GM18517 (cell line): ENCODE results near the gene RECQL5.

ENCODE experiments used
- ATAC-seq: cut with Tn5 transposase; IDR thresholded peaks from one replicate; pipeline ENCODE4 v1.9.1; 2021; ENCODE audit warnings: mild to moderate bottlenecking, moderate library complexity; ENCODE audit not compliant: unreplicated experiment

RECQL5 gene

DNA sequence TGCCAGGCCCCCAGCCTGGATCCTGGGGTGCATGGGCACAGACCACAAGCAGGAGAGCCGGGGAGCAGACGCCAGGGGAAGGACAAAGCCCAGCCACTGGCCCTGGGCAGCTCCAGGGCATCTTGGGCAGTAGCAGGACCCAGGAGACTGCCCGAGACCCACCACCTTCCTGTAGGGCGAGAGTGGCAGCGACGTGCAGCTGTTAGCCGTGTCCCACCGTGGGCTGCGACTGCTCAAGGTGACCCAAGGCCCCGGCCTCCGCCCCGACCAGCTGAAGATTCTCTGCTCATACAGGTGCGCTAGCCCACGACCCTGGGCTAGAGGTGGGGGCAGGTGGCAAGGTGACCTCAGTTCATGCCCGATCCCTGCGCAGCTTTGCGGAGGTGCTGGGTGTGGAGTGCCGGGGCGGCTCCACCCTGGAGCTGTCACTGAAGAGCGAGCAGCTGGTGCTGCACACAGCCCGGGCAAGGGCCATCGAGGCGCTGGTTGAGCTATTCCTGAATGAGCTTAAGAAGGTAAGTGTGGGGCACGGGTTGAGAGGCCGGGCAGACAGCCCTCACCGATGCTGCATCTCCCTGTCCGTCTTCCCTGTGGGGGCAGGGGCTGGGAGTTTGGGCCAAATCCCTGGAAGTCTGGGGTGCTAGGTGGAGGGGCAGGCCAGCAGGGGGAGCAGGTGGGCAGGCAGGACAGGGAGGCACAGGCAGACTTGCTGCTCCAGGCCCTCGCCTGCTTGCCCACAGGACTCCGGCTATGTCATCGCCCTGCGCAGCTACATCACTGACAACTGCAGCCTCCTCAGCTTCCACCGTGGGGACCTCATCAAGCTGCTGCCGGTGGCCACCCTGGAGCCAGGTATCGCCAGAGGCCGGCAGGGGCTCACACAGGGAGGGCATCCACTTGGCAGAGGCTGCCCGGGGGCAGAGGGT lies 47.2 kb downstream of the RECQL5 start:
- no peak for ATAC-seq

DNA sequence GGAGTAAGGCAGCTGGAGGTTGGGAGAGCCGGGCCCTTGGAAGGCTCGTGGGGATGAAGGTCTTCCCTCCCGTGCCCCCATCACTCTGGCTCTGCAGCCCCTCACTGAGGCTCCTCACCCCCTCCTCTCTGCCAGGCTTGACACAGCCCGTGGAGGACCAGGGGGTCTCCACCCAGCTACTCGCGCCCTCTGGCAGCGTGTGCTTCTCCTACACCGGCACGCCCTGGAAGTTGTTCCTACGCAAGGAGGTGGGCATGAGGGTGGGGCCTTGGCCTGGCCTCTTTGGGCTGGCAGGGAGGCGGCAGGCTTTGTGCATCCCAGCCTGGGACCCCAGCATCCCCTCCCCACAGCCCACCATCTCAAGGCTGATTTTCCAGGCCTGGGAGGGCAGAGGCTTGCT lies 49.3 kb downstream of the RECQL5 start:
- no peak for ATAC-seq

DNA sequence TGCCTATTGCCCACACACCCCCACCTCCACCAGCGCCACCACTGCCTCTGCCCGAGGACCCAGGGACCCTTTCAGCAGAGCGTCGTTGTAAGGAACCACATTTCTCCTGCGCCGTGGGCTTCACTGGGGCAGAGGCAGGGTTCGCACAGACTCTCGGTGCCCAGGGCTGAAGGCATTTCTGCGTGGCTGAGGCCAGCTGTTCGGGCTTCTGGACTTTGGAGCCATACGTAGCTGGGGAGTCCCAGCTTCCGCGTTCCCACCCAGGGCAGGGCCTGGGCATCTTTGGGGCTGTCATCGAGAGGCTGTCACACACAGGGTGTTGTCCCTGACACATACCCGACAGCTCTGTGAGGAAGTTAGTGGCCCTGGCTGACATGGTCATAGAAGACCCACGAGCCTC lies 49.7 kb downstream of the RECQL5 start:
- no peak for ATAC-seq

DNA sequence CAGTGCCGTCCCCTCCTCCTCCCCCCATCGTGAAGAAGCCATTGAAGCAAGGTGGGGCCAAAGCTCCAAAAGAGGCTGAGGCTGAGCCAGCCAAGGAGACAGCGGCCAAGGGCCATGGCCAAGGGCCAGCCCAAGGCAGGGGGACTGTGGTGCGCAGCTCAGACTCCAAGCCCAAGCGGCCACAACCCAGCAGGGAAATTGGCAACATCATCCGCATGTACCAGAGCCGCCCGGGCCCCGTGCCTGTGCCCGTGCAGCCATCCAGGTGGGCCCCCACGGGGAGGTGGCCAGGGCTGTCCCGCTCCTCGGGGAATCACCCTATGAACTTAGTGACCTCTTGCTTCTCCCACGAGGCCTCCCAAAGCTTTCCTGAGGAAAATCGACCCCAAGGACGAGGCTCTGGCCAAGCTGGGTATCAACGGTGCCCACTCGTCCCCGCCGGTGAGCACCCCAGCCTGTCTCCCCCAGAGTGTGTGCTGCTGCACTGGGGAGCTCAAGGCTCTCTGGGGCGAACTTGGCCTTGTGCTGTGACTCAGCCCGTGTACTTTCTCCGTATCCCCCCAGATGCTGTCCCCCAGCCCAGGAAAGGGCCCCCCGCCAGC lies 50.3 kb downstream of the RECQL5 start:
- no peak for ATAC-seq

DNA sequence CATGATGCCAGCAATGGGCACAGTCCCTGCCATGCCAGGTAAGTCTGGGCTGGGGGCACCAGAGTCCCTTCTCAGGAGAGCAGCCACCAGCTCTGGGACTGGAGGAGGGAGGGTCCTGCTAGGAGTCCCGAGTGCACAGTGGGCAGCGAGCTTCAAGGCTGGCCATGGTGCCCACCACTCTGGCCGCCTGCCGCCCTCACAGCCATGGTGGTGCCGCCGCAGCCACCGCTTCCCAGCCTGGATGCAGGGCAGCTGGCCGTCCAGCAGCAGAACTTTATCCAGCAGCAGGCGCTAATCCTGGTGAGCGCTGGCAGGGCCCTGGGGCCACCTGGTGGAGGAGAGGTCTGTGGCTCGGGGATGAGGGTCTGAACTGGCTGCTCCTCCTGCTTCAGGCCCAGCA lies 51.7 kb downstream of the RECQL5 start:
- no peak for ATAC-seq

DNA sequence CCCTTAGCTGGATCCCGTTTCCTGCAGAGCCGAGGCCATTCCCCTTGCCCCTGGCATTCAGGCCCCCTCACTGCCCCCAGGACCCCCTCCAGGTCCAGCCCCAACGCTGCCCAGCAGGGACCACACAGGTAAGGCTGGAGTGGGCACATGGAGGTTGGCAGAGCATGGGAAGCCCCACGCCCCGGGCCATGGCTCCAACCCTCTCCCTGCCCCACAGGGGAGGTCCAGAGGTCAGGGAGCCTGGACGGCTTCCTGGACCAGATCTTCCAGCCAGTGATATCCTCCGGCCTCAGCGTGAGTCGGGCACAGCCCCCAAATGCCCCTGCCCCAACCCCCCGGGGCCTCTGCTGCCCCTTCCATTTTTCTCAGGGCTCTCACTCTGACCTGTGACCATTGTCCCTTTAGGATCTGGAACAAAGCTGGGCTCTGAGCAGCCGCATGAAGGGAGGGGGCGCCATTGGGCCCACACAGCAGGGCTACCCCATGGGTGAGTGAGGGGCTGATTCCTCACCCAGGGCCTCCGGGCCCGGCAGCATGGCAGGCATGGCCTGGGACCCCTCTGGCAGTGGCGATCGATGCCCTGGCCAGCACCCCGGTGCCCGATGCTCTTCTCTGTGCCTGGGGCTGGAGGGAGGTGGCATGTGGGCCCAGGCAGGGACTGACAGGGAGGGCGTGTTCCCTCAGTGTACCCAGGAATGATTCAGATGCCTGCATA lies 52.2 kb downstream of the RECQL5 start:
- no peak for ATAC-seq

DNA sequence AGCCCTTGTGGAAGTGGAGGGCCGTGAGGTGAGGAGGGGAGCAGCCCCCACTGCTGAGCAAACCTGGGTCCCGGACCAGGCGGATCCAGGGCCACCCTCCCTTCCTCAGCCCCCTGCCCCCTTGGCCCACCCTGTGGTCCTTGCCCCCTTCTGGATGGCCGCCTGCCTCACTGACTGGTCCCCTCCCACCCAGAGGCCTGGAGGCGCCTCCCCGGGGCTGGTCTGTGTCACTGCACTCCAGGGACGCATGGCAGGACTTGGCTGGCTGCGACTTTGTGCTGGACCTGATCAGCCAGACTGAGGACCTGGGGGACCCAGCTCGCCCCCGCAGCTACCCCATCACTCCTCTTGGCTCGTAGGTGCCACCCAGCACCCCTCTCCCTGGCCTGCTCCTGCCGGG lies 52.9 kb downstream of the RECQL5 start:
- no peak for ATAC-seq

DNA sequence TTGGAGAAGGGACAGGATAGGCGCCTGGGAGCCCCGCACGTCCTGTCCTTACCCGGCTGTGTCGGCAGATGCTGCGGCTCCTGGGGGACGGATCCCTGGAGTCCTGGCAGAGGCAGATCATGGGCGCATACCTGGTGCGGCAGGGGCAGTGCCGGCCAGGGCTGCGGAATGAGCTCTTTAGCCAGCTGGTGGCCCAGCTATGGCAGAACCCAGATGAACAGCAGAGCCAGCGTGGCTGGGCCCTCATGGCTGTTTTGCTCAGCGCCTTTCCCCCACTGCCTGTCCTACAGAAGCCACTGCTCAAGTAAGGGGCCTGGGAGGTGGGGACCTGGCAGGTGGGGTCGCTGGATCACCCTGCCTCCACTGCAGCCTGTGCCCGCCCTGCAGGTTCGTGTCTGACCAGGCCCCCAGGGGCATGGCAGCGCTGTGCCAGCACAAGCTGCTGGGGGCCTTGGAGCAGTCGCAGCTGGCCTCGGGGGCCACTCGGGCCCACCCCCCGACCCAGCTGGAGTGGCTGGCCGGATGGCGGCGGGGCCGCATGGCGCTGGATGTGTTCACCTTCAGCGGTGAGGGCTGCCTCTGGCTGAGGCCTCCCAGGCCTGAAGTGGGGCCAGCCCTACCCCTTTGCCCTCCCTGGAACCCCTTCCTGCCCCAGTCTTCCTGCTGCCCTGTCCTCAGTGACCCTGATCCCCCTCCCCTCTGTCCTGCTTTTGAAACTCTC lies 53.9 kb downstream of the RECQL5 start:
- no peak for ATAC-seq

DNA sequence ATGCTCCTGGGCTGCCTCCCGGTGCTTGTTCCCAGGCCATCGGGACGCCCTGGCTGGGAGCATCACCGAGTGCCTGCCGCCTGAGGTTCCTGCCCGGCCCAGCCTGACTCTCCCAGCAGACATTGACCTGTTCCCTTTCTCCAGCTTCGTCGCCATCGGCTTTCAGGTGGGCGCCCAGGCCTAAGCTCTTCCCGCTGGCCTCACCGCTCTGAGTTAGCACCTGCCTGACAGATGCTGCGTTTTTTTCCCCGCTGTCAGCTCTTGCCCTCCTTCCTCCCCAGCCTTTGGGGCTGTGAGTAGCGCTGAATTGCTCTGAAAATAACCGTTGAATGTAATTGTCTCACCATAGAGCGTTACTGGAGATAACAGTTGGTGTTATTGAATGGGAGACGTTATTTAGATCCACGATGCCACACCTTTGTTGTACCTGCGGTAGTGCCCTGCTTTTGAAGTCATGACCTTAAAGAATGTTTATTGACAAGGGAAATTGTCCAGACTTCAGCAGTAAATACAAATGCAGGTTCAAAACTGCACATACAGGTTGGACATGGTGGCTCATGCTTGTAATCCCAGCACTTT lies 55.0 kb downstream of the RECQL5 start:
- no peak for ATAC-seq

DNA sequence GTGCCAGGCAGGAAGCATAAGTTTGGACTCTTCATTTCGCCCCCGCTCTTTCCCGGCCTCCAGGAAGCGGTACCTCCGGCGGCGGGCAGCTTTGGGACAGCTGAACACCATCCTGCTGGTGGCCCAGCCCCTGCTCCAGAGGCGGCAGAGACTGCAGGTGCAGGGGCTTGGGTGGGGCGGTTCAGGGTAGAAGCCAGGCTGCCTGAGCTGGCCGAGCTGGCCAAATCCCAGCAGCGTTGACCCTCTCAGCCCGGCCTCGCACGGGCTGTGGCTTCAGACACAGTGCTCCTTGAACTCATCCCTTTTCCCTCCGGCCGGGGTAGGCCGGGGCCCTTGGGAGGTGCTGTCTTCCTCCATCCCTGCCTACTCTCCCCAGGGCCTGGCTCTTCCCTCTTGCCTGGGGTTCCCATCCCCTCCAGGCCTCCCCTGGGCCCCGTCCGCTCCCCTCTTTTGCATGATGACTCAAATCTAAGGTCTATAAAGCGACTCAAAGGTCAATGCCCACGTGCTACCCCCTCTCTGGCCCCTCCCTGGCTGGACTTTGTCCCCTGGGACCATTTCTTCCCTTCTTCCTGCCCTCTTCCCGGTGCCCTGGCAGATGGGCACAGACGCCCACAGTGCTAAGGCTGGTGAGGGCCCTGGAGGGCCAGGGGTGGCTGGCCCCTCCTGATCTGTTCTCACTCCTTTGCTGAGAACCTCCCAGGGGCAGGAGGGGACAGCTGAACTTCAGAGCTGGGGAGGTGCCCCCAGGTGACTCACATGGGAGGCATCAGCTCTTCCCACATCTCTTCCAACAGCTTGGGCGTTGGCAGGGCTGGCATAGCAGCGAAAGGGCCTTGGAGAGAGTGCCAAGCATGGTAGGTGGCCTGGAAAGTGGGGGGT lies 56.6 kb downstream of the RECQL5 start:
- no peak for ATAC-seq

DNA sequence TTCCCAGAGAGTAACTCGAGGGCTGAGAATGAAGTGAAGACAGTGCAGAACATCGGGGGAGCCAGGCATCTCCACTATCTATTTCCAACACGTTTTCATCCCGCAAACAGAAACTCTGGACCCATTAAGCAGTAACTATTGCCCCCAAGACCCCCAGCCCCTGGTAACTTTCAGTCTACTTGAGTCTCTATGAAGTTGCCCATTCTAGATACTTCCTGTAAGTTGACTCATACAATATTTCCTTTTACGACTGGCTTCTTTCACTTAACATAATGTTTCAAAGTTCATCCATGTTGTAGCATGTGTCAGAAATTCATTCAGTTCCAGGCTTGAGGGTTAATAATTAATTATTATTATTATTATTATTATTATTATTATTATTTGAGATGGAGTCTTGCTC lies 59.9 kb downstream of the RECQL5 start:
- no peak for ATAC-seq

DNA sequence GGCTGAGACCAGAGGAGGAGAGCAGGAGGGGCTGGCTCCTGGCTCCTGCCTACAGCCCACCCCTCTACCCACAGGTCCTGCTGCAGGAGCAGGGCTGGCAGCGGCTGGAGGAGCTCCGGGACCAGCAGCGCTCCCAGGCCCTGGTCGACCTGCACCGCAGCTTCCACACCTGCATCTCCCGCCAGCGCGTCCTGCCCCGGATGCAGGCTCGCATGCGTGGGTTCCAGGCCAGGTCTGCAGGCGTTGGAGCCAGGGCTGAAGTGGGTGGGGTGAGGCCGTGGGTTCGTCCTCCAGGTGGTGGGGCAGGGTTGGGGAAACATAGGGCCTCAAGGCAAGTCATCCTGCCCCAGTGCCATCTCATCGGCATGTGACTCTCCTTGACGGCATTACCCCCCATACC lies 61.2 kb downstream of the RECQL5 start:
- no peak for ATAC-seq

DNA sequence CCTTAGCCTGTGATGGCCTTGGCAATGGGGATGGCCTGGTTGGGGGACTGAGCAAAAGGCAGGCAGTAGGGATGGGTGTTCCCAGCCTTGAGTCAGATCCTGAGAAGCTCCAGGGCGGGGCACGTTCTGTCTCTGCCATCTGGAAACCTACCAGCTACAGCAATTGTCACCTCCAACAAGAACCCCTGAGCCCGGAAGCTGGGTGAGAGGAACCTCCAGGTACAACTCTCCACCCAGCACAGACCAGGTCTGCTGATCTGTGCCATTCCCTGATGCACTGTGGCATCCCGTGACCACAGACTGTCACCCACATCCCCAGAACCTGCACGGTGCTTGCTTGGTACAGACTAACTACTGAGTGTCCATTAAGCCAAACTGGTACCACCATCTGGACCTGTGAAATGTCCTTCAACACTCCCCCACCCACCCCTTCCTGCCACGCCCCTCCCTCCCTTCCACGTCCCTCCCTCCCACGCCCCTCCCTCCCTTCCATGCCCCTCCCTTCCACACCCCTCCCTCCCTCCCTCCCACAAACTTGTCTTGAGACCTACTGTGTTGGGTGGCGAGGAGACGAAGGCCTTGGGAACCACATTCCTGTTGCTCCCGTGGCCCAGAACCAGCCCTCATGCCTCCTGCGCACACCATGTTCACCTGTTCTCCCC lies 62.8 kb downstream of the RECQL5 start:
- ATAC-seq: no peak

DNA sequence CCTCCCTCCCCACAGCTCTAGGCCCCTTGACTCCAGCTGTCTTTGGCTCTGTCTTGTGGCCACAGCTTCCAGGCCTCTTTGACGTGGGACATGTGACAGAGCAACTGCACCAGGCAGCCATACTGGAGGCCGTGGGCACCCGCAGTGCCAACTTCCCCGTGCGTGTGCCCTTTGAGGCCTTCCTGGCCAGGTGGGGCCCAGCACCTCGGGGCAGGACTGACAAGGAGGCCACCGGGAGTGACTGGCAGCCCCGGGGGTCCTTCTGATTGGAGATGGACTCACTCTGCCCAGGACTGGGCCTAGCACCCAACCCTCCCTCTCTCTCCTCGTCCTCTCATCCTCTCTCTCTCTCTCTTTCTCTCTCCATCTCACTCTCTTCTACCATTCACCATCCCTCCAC lies 63.8 kb downstream of the RECQL5 start:
- ATAC-seq: no peak

DNA sequence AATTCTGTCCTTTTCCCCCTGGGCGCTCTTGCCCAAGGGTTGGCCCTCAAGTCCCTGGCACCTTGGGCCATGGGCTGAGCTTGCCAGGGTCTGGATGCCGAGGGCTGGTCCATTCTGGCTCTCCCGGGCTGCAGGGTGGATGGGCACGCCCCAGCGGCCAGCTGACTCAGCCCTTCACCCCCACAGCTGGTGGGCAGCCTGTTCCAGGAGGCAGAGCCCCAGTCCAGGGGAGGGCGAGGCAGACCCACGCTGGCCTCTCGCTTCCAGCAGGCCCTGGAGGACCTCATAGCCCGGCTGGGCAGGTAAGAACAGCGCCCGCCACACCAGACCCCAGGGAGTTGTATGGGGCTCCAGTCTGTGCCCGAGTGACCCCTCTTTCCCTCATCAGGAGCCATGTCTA lies 64.3 kb downstream of the RECQL5 start:
- no peak for ATAC-seq

DNA sequence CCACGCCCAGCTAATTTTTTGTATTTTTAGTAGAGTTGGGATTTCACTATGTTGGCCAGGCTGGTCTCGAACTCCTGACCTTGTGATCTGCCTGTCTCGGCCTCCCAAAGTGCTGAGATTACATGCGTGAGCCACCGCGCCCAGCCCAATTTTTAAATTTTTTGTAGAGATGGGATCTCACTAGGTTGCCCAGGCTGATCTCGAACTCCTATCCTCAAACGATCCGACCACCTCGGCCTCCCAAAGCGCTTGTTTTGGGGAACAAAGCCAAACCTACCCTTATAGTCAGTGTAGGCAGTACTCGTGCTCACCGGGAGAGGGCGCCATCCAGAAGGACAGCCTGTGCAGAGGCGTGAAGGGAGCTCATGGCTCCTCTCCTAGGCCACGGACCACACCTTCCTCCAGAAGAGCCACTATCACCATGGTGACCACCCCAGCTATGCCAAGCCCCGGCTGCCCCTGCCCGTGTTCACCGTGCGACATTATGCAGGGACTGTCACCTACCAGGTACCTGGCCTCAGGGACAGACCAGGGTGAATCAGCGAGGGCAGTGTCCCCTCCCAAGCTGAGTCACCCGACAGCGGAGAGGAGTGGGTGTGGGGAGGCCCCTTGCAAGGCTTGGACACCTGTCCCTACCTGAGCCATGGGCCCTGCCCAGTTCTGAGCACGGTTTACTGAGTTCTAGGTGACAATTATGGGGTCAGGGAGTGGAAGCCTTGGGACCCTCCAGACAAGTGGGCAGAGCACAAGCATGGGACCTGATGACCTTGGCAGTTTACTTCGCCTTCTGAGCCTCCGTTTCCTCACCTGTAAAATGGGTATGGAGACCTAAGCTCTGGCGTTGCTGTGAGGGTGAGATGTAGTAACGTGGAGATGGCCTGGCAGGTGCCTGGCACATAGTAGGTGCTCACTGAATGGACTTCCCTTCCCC lies 65.6 kb downstream of the RECQL5 start:
- no peak for ATAC-seq

DNA sequence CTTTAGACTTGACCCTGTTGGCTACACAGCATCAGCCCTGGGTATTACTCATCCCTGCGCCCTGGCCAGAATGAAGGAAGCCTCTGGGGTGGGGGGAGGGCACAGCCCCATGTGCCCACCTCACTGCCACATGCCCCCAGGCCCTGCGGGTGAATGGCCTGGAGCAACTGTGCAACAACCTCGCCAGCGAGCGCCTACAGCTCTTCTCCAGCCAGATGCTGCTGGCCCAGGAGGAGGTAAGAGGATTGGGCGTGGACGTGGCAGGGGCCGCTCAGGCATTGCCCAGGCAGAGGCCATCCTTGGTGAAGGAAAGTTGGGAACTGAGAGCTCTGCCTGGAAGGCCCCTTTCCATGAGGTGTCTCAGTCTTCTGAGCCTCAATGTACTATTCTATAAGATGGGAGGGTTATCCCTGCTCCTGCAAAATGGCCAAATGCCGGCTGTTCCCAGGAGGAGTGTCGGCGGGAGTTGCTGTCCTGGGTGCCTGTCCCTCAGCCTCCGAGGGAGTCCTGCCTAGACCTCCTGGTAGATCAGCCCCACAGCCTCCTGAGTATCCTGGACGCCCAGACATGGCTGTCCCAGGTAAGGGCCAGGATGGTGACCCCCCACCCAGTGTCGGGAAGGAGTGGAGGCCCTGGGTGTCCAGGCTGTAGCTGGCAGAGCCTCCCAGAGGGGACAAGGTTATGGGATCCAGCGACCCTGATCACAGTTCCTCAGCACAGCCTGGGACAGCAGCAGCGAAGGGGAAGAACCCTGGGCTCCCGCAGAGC lies 70.5 kb downstream of the RECQL5 start:
- no peak for ATAC-seq

DNA sequence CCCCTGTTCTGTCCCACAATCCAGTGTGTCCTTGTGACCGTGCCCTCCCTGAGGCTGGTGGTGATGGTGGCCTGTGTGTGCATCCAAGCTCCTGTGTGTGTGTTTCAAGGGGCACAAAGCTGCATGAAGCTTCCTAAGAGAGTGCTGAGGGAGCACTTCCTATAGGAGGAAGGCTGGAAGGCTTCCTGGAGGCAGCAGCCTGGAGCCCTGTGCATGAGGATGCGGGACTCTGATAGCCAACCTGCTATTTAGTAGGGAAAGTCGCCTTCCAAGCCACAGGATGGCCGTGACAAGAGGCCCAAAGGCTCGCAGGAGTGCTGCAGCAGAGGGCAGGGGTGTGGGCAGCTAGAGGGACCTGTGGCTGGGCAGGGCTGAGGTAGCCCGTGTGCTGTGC lies 71.0 kb downstream of the RECQL5 start:
- no peak for ATAC-seq
